Right kidney (tissue), 9 donors: ENCODE measurements around the gene TRIM7.
A peak's percentile ranks its signal among the peaks of the same experiment; 100 is the strongest.

ENCODE experiments used
- DNase-seq: peaks from one replicate; pipeline ENCODE4 v3.0.0-alpha.2; 2016
- long read RNA-seq, 8 donors: transcript quantifications; one replicate each; lab custom pipeline, GENCODE V29; 2026

Gene TRIM7
- long read RNA-seq, donor 1, partial matches to known transcripts = 0 of 1 reads
- long read RNA-seq, donor 1, other reads (novel, unspliced or antisense) = 0 of 1 reads
- long read RNA-seq, donor 2 = 0 reads
- long read RNA-seq, donor 3 = 0 reads
- long read RNA-seq, donor 4 = 0 reads
- long read RNA-seq, donor 5, partial matches to known transcripts = 0 of 6 reads
- long read RNA-seq, donor 5, other reads (novel, unspliced or antisense) = 6 of 6 reads
- long read RNA-seq, donor 6 = 0 reads
- long read RNA-seq, donor 7 = 0 reads
- long read RNA-seq, donor 8 = 0 reads

- peak; percentile 76 for DNase-seq
Observed at GRCh38 chr5:181204826-181205760, at the start of gene TRIM7. TSS of gene TRIM7 (minus strand) at chr5:181205196. CDS start at chr5:181205110, 86 bp downstream.

GRCh38 chr5:181248277-181248676, 43.3 kb upstream of the TRIM7 start:
- no peak for DNase-seq

DNA sequence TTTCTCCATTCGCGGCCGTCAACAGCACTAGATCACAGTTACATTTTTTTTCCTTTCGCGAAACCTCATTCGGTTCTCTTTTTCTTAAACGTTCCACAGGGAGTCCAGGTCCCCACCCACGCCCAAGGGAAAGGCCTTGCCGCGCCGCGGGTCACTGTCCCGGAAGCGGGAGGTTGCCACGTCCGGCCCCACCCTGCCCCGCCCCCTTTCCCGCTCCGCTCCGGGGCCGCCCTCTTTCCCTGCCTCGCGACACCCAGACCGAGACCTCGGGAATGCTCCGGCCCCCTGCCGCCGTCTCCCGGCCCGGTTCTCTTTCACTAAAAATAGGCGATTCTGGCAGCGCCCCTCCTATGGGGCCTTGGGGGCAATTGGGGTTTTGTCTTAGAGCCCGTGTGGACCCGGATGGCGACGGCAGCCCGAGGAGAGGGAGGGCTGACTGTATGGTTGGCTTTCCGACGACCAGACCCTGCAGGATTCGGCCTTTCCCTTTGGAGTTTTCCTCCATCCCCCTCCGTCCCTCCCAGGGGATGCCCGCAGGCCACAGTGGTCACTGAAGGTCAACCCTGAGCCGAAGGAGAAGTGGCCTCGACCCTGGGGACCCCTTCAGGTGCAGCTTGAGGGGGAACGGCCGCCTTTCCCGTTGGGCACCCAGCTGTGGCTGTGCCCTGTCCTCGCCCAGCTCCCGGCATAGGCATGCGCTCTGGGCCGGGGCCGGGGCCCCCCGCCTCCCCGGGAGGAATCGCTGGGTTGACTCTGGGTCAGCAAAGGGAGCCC, 41.5 kb upstream of the TRIM7 start:
- DNase-seq = peak; percentile 90

GRCh38 chr5:181245427-181246275, 40.7 kb upstream of the TRIM7 start:
- peak; percentile 87 for DNase-seq

GRCh38 chr5:181243564-181244343, 38.8 kb upstream of the TRIM7 start, which contains the start of gene RACK1:
TSS of gene RACK1 (minus strand) at chr5:181243906. CDS start at chr5:181243800, 106 bp downstream.
- DNase-seq = peak; percentile 99

DNA sequence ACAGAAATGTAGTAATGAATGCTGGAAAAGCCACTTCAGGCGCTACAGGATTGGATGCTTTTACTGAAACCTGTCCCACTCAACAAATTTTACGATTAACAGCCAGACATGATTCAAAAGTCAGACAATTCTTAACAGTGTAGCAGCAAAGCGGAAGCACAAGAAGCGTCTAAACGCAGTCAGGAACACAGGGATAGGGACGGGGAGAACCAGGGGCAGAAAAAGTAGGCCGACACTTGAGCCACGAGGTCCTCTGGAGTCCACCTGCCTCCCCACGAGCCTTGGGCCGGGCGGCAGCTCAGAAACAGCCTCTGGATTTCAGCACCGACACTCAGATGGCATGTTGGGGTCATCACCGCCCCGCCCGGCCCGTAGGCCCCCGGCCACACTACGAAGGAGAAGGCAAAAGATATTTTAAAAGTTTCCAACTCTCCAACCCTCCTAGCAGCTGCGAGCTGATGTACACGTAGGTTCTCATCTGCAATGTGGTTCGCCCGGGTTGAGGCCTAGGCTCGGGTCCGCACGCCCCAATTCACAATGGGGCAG, 38.1 kb upstream of the TRIM7 start:
- DNase-seq = no peak

DNA sequence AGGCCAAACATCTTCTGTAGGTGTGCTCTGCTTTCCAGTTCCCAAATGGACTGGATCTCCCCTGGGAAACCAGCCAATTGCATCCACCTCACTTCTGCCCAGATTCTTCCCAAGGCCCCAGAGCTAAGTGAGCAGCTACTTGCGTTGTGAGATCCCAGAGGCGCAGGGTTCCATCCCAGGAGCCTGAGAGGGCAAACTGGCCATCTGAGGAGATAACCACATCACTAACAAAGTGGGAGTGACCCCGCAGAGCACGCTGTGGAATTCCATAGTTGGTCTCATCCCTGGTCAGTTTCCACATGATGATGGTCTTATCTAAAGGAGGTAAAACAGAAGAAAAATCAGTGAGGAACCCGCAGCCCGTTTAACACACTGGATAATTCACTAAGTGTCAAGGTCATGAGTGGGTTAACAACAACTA, 37.0 kb upstream of the TRIM7 start:
- no peak for DNase-seq

DNA sequence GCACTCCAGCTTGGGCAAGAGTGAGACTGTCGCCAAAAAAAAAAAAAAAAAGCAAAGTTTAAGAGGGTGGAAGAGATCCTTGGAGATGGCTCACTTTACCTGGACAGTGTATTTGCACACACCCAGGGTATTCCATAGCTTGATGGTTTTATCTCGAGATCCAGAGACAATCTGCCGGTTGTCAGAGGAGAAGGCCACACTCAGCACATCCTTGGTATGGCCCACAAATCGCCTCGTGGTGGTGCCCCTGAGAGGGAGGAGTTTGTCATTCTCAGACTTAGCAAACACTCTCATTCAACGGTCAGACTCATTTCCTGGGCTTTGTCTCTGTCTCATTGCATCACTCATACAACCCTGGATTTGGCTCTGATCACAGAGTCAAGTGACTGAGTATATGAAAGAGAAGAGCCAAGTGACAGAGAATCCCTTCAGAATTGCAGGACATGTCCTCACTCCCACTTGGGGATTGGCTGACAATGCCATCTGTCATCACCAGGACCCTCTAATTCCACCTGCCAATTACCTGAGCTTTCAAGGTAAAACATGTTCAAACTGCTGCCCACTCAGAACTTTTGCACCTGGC, 36.5 kb upstream of the TRIM7 start:
- DNase-seq = no peak

GRCh38 chr5:181239062-181239663, 34.2 kb upstream of the TRIM7 start:
- DNase-seq = no peak

DNA sequence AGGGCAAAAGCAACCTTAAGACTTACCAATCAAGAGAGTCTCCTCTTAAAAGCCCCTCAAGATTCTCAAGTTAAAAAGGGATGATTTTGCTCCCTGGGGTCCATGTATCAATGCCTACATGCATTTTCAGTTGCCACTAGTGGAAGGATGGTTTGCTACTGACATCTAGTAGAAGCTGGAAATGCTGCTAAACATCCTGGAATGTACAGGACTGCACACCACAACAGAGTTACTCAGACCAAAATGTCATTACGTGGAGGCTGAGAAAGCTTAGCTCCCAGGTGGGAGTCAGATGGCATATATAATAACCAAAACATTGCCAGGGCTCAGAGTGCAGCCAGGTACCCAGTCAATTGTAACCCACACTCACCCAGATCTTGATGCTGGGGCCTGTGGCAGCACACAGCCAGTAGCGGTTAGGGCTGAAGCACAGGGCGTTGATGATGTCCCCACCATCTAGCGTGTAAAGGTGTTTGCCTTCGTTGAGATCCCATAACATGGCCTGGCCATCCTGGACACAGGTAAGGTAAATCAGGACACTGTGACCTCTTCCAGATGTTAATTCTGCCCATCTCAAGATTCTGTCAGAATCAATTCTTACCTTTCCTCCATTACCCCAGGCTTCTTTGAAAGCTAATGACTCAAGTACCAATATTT, 32.9 kb upstream of the TRIM7 start:
- DNase-seq = no peak

DNA sequence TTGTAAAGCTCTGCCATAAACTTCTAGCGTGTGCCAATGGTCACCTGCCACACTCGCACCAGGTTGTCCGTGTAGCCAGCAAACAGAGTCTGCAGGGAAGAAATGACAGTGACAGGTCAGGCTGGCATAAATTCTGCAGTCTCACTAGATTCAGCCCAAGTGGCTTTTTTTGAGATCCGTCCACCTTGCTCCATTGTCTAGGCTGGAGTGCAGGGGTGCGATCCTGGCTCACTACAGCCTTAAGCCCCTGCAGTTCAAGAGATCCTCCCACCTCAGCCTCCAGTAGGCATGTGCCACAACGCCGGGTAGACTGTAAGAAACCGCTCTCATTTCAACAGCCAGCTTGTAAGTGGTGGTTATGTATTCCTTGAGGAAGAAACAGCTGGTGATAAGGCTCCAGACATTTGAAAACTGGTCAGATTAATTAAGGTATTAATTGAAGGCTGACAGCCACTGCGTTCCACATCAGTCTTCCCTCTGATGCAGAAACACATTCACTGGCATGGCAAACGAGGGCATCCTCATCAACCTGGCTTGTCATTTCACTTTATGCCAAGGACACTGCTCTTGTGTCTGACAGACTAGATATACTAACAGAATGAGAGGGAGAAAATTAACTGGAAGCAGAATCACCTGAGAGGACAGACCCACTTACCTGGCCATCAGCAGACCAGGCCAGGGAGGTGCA, 32.1 kb upstream of the TRIM7 start:
- no peak for DNase-seq

GRCh38 chr5:181236471-181236870, 31.5 kb upstream of the TRIM7 start:
- no peak for DNase-seq

- no peak for DNase-seq
Observed at GRCh38 chr5:181235689-181236366, 30.8 kb upstream of the TRIM7 start.

DNA sequence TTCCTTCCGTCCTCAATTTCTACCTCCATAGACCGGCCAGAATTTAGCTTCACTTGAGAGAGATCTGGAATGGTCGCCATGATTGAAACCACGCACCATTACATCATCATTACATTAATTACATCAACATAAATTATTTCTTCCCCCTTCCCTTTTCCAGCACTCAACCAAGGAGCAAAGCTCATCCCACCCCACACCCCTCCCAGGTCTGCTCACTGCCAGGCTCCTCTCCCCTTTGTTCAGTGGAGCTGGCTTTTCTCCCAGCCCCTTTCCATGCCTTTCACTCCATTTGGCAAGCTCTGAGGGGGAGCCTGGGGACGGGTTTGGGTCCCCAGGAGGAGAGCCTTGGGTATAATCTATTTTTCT, 30.3 kb upstream of the TRIM7 start:
- DNase-seq = no peak

- DNase-seq = peak; percentile 9
Observed at GRCh38 chr5:181234455-181235306, 29.7 kb upstream of the TRIM7 start.

DNA sequence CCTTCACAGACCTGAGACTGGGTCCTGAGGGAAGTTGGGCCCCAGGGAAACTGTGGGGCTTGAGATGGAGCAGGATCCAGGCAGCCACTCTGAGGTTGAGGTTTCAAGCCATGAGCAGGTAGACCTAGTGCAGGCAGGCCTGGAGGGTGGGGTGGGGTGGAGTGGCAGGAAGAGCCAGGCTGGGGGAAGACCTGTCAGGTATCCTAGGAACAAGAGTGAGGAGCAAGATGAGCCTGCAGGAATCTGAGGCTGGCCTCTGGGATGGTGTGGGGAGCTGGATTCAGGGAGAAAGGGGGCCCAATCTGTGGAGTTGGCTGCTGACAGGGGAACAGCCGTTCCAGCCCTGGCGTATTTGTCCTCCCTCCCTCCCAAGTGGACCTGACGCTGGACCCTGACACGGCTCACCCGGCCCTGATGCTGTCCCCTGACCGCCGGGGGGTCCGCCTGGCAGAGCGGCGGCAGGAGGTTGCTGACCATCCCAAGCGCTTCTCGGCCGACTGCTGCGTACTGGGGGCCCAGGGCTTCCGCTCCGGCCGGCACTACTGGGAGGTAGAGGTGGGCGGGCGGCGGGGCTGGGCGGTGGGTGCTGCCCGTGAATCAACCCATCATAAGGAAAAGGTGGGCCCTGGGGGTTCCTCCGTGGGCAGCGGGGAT, 28.9 kb upstream of the TRIM7 start:
- DNase-seq = no peak
